ENCODE data around the gene UBAP2L.

GRCh38 chr1:154295408-154296235 lies 74.9 kb downstream of the UBAP2L start:
- TF ChIP-seq CTCF (conservative IDR thresholded peaks at IDR 0.05; ENCODE audit: low read length) = no peak
- no peak for TF ChIP-seq EZH2phosphoT487 (IDR thresholded peaks at IDR 0.05; ENCODE audit: borderline replicate concordance)
